HFFc6 (cell line): ENCODE results near the gene ELSPBP1. TPM values are rescaled to one million over a fixed set of nuclear protein-coding genes. Genes with fewer than 3 reads are reported as not detected.
A peak's percentile ranks its signal among the peaks of the same experiment; 100 is the strongest.
"Not testable (repeated sequence)": the region's sequence is repeated elsewhere in the genome, so short reads cannot be mapped to it uniquely, and the experiment has no call there.

Experiments used
- DNase-seq: peaks from one replicate; pipeline ENCODE4 v3.0.0-alpha.2; 2018
- H3K27ac Mint-ChIP-seq: 2 replicates; pipeline ENCODE4 v1.8.0; 2020; ENCODE audit warnings: mild to moderate bottlenecking, mixed read lengths
- H3K27me3 Mint-ChIP-seq: 2 replicates; pipeline ENCODE4 v1.8.0; 2021; ENCODE audit warnings: mild to moderate bottlenecking, moderate library complexity, mixed read lengths; ENCODE audit not compliant: insufficient read depth
- H3K36me3 Mint-ChIP-seq: 2 replicates; pipeline ENCODE4 v1.8.0; 2021; ENCODE audit warnings: low read depth, mixed read lengths
- H3K4me1 Mint-ChIP-seq: 2 replicates; pipeline ENCODE4 v1.8.0; 2020; ENCODE audit warnings: low read depth, mixed read lengths
- H3K4me3 Mint-ChIP-seq: 2 replicates; pipeline ENCODE4 v1.8.0; 2020; ENCODE audit warnings: mild to moderate bottlenecking, moderate library complexity, mixed read lengths
- H3K9me3 Mint-ChIP-seq: 2 replicates; pipeline ENCODE4 v1.8.0; 2020; ENCODE audit warnings: mild to moderate bottlenecking, mixed read lengths
- CTCF ChIP-seq: fragments of 200-600 bp; sonication (generic); IDR thresholded peaks from 2 replicates; pipeline ENCODE4 v1.5.0; 2021; ENCODE audit warnings: antibody characterized with exemption, mild to moderate bottlenecking
- long read RNA-seq: library from polyadenylated mRNA; unstranded; transcript quantifications from one replicate; pipeline ENCODE4 v2.0.0, GENCODE V29; 2019
- total RNA-seq, 6 experiments: library from RNA; stranded (reverse); fragmentation: NEBNext Ultra II Directional; extraction: Animal tissue kit (Norgen Biotek cat#: 25700); gene quantifications; 2 replicates in 1 of 6; 3 replicates in 5 of 6; pipeline ENCODE4 v1.2.3, GENCODE V29; 2021

The ELSPBP1 gene
- not detected for total RNA-seq
- long read RNA-seq: 0 reads

DNA sequence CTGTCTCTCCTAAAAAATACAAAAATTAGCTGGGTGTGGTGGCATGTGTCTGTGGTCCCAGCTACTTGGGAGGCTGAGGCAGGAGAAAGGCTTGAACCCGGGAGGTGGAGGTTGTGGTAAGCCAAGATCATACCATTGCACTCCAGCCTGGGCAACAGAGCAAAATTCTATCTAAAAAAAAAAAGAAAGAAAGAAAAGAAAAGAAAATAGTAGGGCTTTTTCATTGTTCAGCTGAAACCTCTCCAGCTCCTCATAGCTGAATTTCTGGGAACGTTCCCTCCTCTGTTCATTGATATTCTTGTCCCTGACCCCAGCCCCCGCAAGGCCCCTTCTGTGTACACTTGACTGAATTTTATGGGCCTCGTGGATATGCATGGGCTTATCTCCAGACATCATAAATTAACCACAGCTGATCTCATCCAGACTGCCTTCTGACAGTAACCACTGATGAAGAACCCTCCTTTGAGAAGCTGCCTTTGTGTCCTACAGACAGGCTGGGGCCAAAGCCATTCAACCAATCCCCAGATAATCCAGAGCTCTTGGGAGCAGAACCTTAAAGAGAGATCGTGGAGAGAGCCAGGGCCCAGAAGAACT is at the start of gene ELSPBP1:
Gene ELSPBP1, plus strand, starts transcription at position 424 of the 594 bp plus-strand sequence. CDS start 14,036 bp downstream, outside the sequence.
- no peak for TF ChIP-seq CTCF
- Mint-ChIP-seq H3K4me1 (no peaks in the 10 kb centered on the region), H3K4me3 (no peak within 1 kb of the TSS), H3K9me3 (no peaks in the 10 kb centered on the region), H3K36me3 (no peaks in the 10 kb centered on the region), H3K27me3 (peaks cover 12% of the 10 kb centered on the region), H3K27ac (no peak within 1 kb of the TSS)
- peak; percentile 1 for DNase-seq

DNA sequence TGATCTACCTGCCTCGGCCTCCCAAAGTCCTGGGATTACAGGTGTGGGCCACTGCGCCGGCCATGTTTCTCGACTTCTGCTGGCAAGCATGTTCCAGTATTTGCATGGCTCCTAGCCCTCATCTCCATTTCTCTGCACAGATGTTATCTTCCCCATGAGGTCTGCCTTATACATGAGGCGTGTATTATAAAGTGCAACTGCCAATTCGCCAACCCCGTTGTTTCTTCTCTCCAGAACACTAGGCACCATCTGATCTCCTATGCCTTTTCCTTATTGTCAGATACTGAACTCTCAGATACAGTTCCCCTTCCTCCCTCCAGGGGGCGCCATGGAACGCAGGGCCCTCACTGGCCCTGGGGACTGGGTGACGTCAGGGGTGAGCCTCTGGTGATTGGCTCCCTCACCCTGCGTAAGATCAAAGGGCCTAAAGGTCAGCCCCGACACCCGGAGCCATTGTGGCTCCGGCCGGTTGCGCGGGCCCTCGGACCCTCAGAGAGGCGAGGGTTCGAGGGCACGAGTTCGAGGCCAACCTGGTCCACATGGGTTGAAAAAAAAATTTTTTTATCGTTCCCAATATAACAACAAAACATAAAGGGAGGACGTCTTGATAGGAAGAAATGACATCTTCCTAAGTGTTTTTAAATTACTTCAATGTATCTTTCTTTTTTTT is 44.4 kb upstream of the ELSPBP1 start:
- not testable (repeated sequence) for H3K4me3 Mint-ChIP-seq, H3K4me1 Mint-ChIP-seq, H3K27me3 Mint-ChIP-seq, H3K36me3 Mint-ChIP-seq, H3K9me3 Mint-ChIP-seq, DNase-seq, H3K27ac Mint-ChIP-seq
- TF ChIP-seq CTCF: peak; percentile 74

DNA sequence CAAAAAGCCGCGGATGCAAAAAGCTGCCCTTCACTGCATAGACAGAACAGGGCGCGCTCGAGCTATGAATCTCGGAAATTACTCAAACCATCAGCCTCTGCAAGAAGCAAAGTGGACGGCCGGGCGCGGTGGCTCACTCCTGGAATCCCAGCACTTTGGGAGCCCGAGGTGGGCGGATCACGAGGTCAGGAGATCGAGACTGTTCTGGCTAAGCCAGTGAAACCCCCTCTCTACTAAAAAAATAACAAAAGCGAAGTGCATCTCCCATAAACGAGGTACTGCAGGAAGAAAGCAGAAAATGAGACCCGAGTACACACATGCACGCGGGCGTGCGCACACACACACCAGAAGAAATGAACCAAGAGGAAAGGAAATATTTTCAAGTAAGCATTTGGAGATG is 42.3 kb upstream of the ELSPBP1 start:
- H3K27me3 Mint-ChIP-seq, H3K4me1 Mint-ChIP-seq, H3K9me3 Mint-ChIP-seq, H3K27ac Mint-ChIP-seq, H3K4me3 Mint-ChIP-seq, H3K36me3 Mint-ChIP-seq: not testable (repeated sequence)
- peak; percentile 23; the same call in 1 of the 2 replicates for TF ChIP-seq CTCF
- peak; percentile 19 for DNase-seq

DNA sequence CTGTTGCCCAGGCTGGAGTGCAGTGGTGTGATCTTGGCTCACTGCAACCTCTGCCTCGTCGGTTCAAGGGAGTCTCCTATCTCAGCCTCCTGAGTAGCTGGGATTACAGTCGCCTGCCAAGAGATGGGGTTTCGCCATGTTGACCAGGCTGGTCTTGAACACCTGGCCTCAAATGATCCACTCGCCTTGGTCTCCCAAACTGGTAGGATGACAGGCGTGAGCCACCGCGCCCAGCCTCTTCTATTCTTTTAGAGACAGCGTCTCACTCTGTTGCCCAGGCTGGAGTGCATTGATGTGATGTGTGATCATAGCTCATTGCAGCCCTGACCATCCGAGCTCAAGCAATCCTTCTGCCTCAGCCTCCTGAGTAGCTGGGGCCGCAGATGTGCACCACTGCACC is 38.5 kb upstream of the ELSPBP1 start:
- not testable (repeated sequence) for H3K4me3 Mint-ChIP-seq, H3K36me3 Mint-ChIP-seq, H3K27me3 Mint-ChIP-seq, H3K27ac Mint-ChIP-seq, H3K9me3 Mint-ChIP-seq, H3K4me1 Mint-ChIP-seq
- DNase-seq: peak; percentile 8

GRCh38 chr19:47973529-47973928 is 20.9 kb upstream of the ELSPBP1 start:
- no peak overlapping the region for H3K4me3 Mint-ChIP-seq
- H3K9me3 Mint-ChIP-seq: no peaks in the 10 kb centered on the region
- no peak for TF ChIP-seq CTCF
- H3K4me1 Mint-ChIP-seq: no peaks in the 10 kb centered on the region
- no peak overlapping the region for H3K27ac Mint-ChIP-seq
- peaks cover 25% of the 10 kb centered on the region for H3K27me3 Mint-ChIP-seq
- DNase-seq: no peak
- no peaks in the 10 kb centered on the region for H3K36me3 Mint-ChIP-seq

GRCh38 chr19:47991191-47991808 is 3.1 kb upstream of the ELSPBP1 start:
- no peak overlapping the region for H3K4me3 Mint-ChIP-seq

More at GRCh38 chr19:47991191-47991808, 3.1 kb upstream of the ELSPBP1 start:
- no peak overlapping the region for H3K27ac Mint-ChIP-seq
- no peaks in the 10 kb centered on the region for H3K9me3 Mint-ChIP-seq
- peaks cover 14% of the 10 kb centered on the region for H3K27me3 Mint-ChIP-seq
- DNase-seq: no peak
- TF ChIP-seq CTCF: no peak
- no peaks in the 10 kb centered on the region for H3K36me3 Mint-ChIP-seq
- no peaks in the 10 kb centered on the region for H3K4me1 Mint-ChIP-seq
